OCI-LY7 (cell line): ENCODE results near the gene DISP2.

Experiments used
- EZH2phosphoT487 ChIP-seq: fragments of 200-600 bp; sonication (generic); IDR thresholded peaks from 2 replicates; pipeline ENCODE4 v1.6.1; 2018; ENCODE audit warnings: low read depth, borderline replicate concordance, mild to moderate bottlenecking, mixed run types, antibody characterized with exemption, low read length, moderate library complexity, mixed read lengths
- TF ChIP-seq, protein P1 (sequence below): fragments of 200-600 bp; sonication (generic); conservative IDR thresholded peaks from 2 replicates; pipeline ENCODE4 v1.5.1; 2014; ENCODE audit warnings: mild to moderate bottlenecking, antibody characterized with exemption, low read length, moderate library complexity, mixed read lengths

DNA sequence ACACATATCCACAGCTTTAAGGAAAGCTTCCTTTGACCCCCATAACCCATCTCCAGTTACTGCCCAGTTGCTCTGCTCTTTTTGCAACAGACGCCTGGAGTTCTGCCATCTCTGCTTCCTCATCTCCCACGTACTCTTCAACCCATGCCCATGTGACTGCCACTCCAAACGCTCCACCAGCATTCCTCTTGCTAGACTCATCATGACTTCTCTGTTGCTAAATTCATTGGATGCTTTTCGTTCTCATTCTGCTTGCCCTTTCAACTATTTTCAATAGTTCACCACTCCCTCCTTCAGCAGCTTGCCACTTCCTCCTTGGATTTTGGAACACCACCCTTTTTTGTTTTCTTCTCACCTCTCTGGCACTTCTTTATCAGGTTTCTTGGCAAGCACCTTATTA, 21.8 kb downstream of the DISP2 start:
- TF ChIP-seq, protein P1, sequence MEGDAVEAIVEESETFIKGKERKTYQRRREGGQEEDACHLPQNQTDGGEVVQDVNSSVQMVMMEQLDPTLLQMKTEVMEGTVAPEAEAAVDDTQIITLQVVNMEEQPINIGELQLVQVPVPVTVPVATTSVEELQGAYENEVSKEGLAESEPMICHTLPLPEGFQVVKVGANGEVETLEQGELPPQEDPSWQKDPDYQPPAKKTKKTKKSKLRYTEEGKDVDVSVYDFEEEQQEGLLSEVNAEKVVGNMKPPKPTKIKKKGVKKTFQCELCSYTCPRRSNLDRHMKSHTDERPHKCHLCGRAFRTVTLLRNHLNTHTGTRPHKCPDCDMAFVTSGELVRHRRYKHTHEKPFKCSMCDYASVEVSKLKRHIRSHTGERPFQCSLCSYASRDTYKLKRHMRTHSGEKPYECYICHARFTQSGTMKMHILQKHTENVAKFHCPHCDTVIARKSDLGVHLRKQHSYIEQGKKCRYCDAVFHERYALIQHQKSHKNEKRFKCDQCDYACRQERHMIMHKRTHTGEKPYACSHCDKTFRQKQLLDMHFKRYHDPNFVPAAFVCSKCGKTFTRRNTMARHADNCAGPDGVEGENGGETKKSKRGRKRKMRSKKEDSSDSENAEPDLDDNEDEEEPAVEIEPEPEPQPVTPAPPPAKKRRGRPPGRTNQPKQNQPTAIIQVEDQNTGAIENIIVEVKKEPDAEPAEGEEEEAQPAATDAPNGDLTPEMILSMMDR: no peak
- TF ChIP-seq EZH2phosphoT487: no peak
